GM18909 (cell line): Measurements from ENCODE around the gene FOXO4.

Experiments
- ATAC-seq: cut with Tn5 transposase; IDR thresholded peaks from one replicate; pipeline ENCODE4 v1.9.1; 2021; ENCODE audit warnings: mild to moderate bottlenecking; ENCODE audit not compliant: unreplicated experiment, poor library complexity

The FOXO4 gene

GRCh38 chrX:71128915-71129765 is 33.5 kb downstream of the FOXO4 start:
- peak; percentile 81 for ATAC-seq

- no peak for ATAC-seq
These were observed 35.9 kb downstream of the FOXO4 start for GRCh38 chrX:71131510-71131909.

GRCh38 chrX:71140440-71140839 is 44.8 kb downstream of the FOXO4 start:
- no peak for ATAC-seq

- ATAC-seq: no peak
These were observed 47.9 kb downstream of the FOXO4 start for GRCh38 chrX:71143508-71143907.

- no peak for ATAC-seq
These were observed 49.0 kb downstream of the FOXO4 start, which contains the start of gene NLGN3 for GRCh38 chrX:71144651-71145050. Gene NLGN3 (plus strand): TSS chrX:71144841. CDS start chrX:71147750, 2,909 bp downstream.

- ATAC-seq: no peak
These were observed 52.0 kb downstream of the FOXO4 start for GRCh38 chrX:71147496-71148277.

DNA sequence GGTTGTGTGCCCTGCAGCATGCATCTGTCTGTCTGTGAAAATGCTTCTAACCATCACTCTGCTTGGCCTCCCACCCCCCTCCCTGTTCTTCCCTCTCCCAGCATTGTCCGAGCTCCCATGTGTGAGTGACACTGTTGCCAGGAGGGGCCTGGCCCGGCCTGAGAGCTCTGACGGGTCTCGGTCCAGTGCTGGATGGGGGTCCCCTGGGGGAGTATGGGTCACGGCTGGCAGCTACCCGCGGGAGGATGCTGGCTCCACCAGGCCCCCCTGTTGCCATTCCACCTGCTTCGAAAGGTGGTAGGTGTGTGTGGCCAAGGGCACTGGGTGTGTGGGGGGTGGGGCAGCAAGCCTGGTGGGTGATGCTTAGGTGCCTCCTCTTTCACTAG is 52.6 kb downstream of the FOXO4 start:
- no peak for ATAC-seq

- ATAC-seq: no peak
These were observed 55.7 kb downstream of the FOXO4 start for GRCh38 chrX:71151366-71151765.
